Trophoblast cell (in vitro differentiated cells and primary cell): ENCODE measurements around the gene SLCO2A1.

ENCODE experiments used
- DNase-seq, 2 donors: peaks; one replicate each; pipeline ENCODE4 v3.0.0-alpha.2; 2016
- H2AFZ ChIP-seq: 2 replicates; pipeline ENCODE4 v1.6.1; 2013; ENCODE audit warnings: low read length, moderate library complexity, mild to moderate bottlenecking; ENCODE audit not compliant: insufficient read depth, poor library complexity
- H2AK5ac ChIP-seq: 2 replicates; pipeline ENCODE4 v1.6.1; 2013; ENCODE audit warnings: mild to moderate bottlenecking, low read length
- H2BK120ac ChIP-seq: 2 replicates; pipeline ENCODE4 v1.6.1; 2013; ENCODE audit warnings: low read length, mild to moderate bottlenecking, moderate library complexity; ENCODE audit not compliant: insufficient read depth, poor library complexity
- H2BK12ac ChIP-seq: 2 replicates; pipeline ENCODE4 v1.6.1; 2013; ENCODE audit warnings: mild to moderate bottlenecking, low read length, moderate library complexity
- H2BK5ac ChIP-seq: 2 replicates; pipeline ENCODE4 v1.6.1; 2013; ENCODE audit warnings: low read length, low read depth, moderate library complexity, mild to moderate bottlenecking; ENCODE audit not compliant: poor library complexity
- H3K14ac ChIP-seq: 2 replicates; pipeline ENCODE4 v1.6.1; 2013; ENCODE audit warnings: mild to moderate bottlenecking, low read length
- H3K18ac ChIP-seq: 2 replicates; pipeline ENCODE4 v1.6.1; 2013; ENCODE audit warnings: mild to moderate bottlenecking, low read length
- H3K23ac ChIP-seq: 2 replicates; pipeline ENCODE4 v1.6.1; 2013; ENCODE audit warnings: low read length
- H3K27ac ChIP-seq: 2 replicates; pipeline ENCODE4 v1.5.1; 2013; ENCODE audit warnings: low read depth, mild to moderate bottlenecking, inconsistent platforms, low read length, moderate library complexity
- H3K27me3 ChIP-seq: 2 replicates; pipeline ENCODE4 v1.6.1; 2013; ENCODE audit warnings: inconsistent platforms, mild to moderate bottlenecking, low read length, moderate library complexity; ENCODE audit not compliant: insufficient read depth
- H3K36me3 ChIP-seq, 2 experiments: 1 replicate in 1 of 2; 2 replicates in 1 of 2; pipeline ENCODE4 v1.6.1; 2013; ENCODE audit warnings: low read length in 2 of 2, mild to moderate bottlenecking in 2 of 2, moderate library complexity in 1 of 2; ENCODE audit not compliant: insufficient read depth in 2 of 2, control insufficient read depth in 1 of 2
- H3K4ac ChIP-seq: 2 replicates; pipeline ENCODE4 v1.6.1; 2013; ENCODE audit warnings: low read depth, mild to moderate bottlenecking, low read length, moderate library complexity
- H3K4me1 ChIP-seq, 2 experiments: 1 replicate in 1 of 2; 2 replicates in 1 of 2; pipeline ENCODE4 v1.6.1; 2013; ENCODE audit warnings: low read length in 2 of 2, mild to moderate bottlenecking in 2 of 2, moderate library complexity in 1 of 2; ENCODE audit not compliant: insufficient read depth in 2 of 2, control insufficient read depth in 1 of 2
- H3K4me2 ChIP-seq: 2 replicates; pipeline ENCODE4 v1.6.1; 2013; ENCODE audit warnings: inconsistent platforms, mild to moderate bottlenecking, low read length, moderate library complexity
- H3K4me3 ChIP-seq: 2 replicates; pipeline ENCODE4 v1.5.1; 2013; ENCODE audit warnings: mild to moderate bottlenecking, low read depth, low read length, inconsistent platforms
- H3K79me1 ChIP-seq: one replicate; pipeline ENCODE4 v1.6.1; 2013; ENCODE audit warnings: low read length
- H3K79me2 ChIP-seq: 2 replicates; pipeline ENCODE4 v1.6.1; 2013; ENCODE audit warnings: low read length, mild to moderate bottlenecking; ENCODE audit not compliant: control insufficient read depth, insufficient read depth, poor library complexity
- H3K9ac ChIP-seq: 2 replicates; pipeline ENCODE4 v1.6.1; 2013; ENCODE audit warnings: mild to moderate bottlenecking, low read length
- H3K9me3 ChIP-seq: 2 replicates; pipeline ENCODE4 v1.6.1; 2013; ENCODE audit warnings: low read depth, mild to moderate bottlenecking, control low read depth, inconsistent platforms, low read length; ENCODE audit not compliant: insufficient read depth
- H4K12ac ChIP-seq: 2 replicates; pipeline ENCODE4 v1.6.1; 2013; ENCODE audit warnings: low read depth, mild to moderate bottlenecking, low read length, moderate library complexity
- H4K8ac ChIP-seq: 2 replicates; pipeline ENCODE4 v1.6.1; 2013; ENCODE audit warnings: low read depth, mild to moderate bottlenecking, low read length, moderate library complexity
- H4K91ac ChIP-seq: one replicate; pipeline ENCODE4 v1.6.1; 2013; ENCODE audit warnings: low read depth, mild to moderate bottlenecking, low read length, moderate library complexity
- WGBS: extraction: QIAGEN DNeasy Blood & Tissue Kit; methylation state at CpG from one replicate; pipeline ENCODE4 v1.1.7; 2013; ENCODE audit warnings: missing lambda C conversion rate; ENCODE audit not compliant: insufficient read length, insufficient coverage; ENCODE audit errors: extremely low coverage; 5-methylcytosine and 5-hydroxymethylcytosine counted together

Gene SLCO2A1

DNA sequence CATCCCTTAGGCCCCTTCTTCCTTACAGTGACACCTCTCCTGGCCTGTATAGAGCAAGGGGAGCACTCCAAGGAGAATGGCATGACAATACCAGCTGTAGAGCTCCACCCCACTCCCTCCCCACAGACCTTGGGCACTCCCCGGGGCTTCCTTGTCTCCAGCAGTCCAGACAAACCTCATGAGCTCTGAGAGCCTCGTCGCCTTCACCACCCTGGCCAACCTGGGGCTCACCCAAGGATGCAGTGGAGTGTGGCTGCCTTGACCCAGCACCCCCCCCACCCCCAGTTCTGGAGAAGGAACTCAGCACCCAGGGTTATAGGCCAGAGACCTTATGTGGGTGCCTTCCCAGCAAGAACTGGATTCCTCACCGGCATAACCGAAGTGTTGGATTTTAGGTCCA is 7.4 kb upstream of the SLCO2A1 start:
- H3K79me2 ChIP-seq, result no peaks in the 10 kb centered on the region
- peak overlapping the region; percentile 16 for H2BK5ac ChIP-seq
- H3K79me1 ChIP-seq, result peaks cover 10% of the 10 kb centered on the region
- peaks cover 20 to 21% of the 10 kb centered on the region in 2 experiments for H3K4me1 ChIP-seq
- H4K91ac ChIP-seq, result peak overlapping the region; percentile 12
- no peak overlapping the region for H2AFZ ChIP-seq
- H4K8ac ChIP-seq, result no peak overlapping the region
- no peak overlapping the region for H3K14ac ChIP-seq
- no peak overlapping the region for H3K4me2 ChIP-seq
- WGBS, result no CpG with 5 or more reads among the region's 5 CpGs
- peaks cover 8% of the 10 kb centered on the region for H3K9me3 ChIP-seq
- no peak overlapping the region for H3K4ac ChIP-seq
- no peak overlapping the region for H3K27ac ChIP-seq
- no peaks in the 10 kb centered on the region for H3K36me3 ChIP-seq
- peak overlapping the region; percentile 21 for H2BK12ac ChIP-seq
- H2AK5ac ChIP-seq, result peak overlapping the region; percentile 35
- H3K18ac ChIP-seq, result no peak overlapping the region
- H4K12ac ChIP-seq, result no peak overlapping the region
- H3K23ac ChIP-seq, result no peak overlapping the region
- H3K27me3 ChIP-seq, result no peaks in the 10 kb centered on the region
- no peak for DNase-seq
- no peak overlapping the region for H2BK120ac ChIP-seq
- H3K4me3 ChIP-seq, result no peak overlapping the region
- H3K9ac ChIP-seq, result no peak overlapping the region

DNA sequence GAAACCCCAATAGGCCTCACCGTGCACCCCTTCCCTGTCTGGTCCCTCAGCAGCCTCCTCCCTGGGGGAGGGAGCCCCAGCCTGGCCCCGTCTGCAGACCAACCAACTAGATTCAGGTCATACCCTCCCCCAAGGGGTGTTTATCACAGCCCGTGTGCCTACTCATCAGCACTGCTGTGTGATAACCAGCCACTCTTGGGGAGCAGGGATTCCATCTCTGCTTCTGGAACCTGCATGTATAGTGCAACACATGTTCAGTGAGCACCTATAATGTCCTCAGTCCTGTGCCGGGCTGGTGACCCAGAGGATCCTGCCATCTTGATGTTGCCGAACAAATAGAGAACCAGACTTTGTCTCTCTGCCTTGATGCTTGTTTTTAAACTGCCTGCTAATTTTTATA is 6.6 kb upstream of the SLCO2A1 start:
- no peak overlapping the region for H3K27ac ChIP-seq
- no peak overlapping the region for H4K8ac ChIP-seq
- H2AFZ ChIP-seq, result no peak overlapping the region
- H3K4me3 ChIP-seq, result no peak overlapping the region
- H3K9me3 ChIP-seq, result peaks cover 8% of the 10 kb centered on the region
- H3K4ac ChIP-seq, result no peak overlapping the region
- H4K91ac ChIP-seq, result peak overlapping the region; percentile 66
- H3K79me1 ChIP-seq, result peaks cover 10% of the 10 kb centered on the region
- H2BK12ac ChIP-seq, result peak overlapping the region; percentile 37
- no peak overlapping the region for H2BK5ac ChIP-seq
- H4K12ac ChIP-seq, result no peak overlapping the region
- no peaks in the 10 kb centered on the region for H3K27me3 ChIP-seq
- peak overlapping the region; percentile 54 for H3K18ac ChIP-seq
- no CpG with 5 or more reads among the region's 5 CpGs for WGBS
- no peak for DNase-seq
- H3K9ac ChIP-seq, result no peak overlapping the region
- no peaks in the 10 kb centered on the region for H3K36me3 ChIP-seq
- H3K23ac ChIP-seq, result no peak overlapping the region
- H3K14ac ChIP-seq, result peak overlapping the region; percentile 42
- peak overlapping the region; percentile 75 for H2BK120ac ChIP-seq
- no peak overlapping the region for H3K4me2 ChIP-seq
- H2AK5ac ChIP-seq, result no peak overlapping the region
- no peaks in the 10 kb centered on the region for H3K79me2 ChIP-seq
- peaks cover 23 to 27% of the 10 kb centered on the region in 2 experiments for H3K4me1 ChIP-seq

GRCh38 chr3:134035836-134036235 is 6.1 kb upstream of the SLCO2A1 start:
- peak overlapping the region; percentile 75 for H2BK120ac ChIP-seq
- no peaks in the 10 kb centered on the region for H3K27me3 ChIP-seq

DNA sequence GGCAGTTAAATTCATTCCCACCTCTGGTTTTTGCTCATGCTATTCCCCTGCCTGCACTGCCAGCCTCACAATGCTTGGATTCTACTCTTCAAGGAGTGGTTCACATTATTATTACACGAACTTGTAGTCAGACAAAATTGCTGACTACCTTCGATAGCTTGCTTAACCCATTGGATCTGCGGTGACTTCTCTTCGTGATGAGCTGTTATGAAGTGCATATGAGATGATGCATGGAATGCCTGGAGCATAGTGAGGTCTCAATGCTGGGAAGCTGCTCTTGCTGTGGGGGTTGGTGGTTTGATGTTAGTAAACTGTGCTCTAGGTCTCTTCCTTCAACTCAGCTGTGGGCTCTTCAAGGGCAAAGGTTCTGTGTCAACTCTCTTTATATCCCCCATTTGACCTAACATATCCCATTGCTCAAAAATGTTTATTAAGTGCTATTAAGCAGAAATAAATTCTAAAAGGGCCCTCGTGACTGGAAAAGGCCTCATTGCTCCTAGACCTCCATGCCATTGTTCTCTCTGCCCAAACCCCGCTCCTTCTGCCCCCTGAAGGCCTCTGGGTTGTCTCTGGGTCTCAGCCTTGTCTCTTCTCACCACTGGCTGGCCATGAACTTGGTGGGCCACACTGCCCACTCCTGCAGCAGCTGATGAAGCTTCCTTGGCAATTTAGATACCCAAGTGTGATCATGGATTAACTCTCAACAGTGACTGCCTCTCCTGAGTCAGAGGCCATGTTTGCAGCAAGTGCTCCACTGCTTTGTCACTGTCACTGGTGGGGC is 4.5 kb upstream of the SLCO2A1 start:
- Histone ChIP-seq H2BK12ac (peak overlapping the region; percentile 6), H2AK5ac (no peak overlapping the region), H3K27ac (no peak overlapping the region), H3K4ac (no peak overlapping the region), H2AFZ (no peak overlapping the region), H2BK5ac (no peak overlapping the region), H3K18ac (no peak overlapping the region), H3K23ac (no peak overlapping the region), H3K4me3 (no peak overlapping the region), H3K79me1 (peaks cover 25% of the 10 kb centered on the region), H3K4me2 (no peak overlapping the region), H4K12ac (no peak overlapping the region), H3K14ac (no peak overlapping the region), H3K9me3 (peaks cover 8% of the 10 kb centered on the region), H3K36me3 (no peaks in the 10 kb centered on the region), H4K91ac (no peak overlapping the region), H4K8ac (no peak overlapping the region), H2BK120ac (no peak overlapping the region), H3K27me3 (no peaks in the 10 kb centered on the region), H3K79me2 (peaks cover 5% of the 10 kb centered on the region), H3K9ac (no peak overlapping the region), H3K4me1 (peaks cover 29 to 31% of the 10 kb centered on the region in 2 experiments)
- no CpG with 5 or more reads among the region's 6 CpGs for WGBS
- DNase-seq, result peak in 1 of 2 donors; percentile 45

More at GRCh38 chr3:134035836-134036235, 6.1 kb upstream of the SLCO2A1 start:
- Histone ChIP-seq H3K36me3 (no peaks in the 10 kb centered on the region), H3K9me3 (peaks cover 8% of the 10 kb centered on the region), H3K79me1 (peaks cover 14% of the 10 kb centered on the region), H3K4me1 (peaks cover 28 to 31% of the 10 kb centered on the region in 2 experiments), H3K14ac (peak overlapping the region; percentile 42), H3K18ac (peak overlapping the region; percentile 51), H4K91ac (peak overlapping the region; percentile 66), H2AFZ (no peak overlapping the region), H3K4me2 (no peak overlapping the region), H3K4ac (no peak overlapping the region), H3K79me2 (no peaks in the 10 kb centered on the region), H2BK5ac (no peak overlapping the region), H4K8ac (peak overlapping the region; percentile 39), H4K12ac (no peak overlapping the region), H2AK5ac (peak overlapping the region; percentile 31), H2BK12ac (peak overlapping the region; percentile 62), H3K4me3 (no peak overlapping the region), H3K9ac (no peak overlapping the region), H3K27ac (no peak overlapping the region), H3K23ac (no peak overlapping the region)
- no peak for DNase-seq
- no CpG with 5 or more reads among the region's 8 CpGs for WGBS
